HG02840 (cell line): Measurements from ENCODE around the gene PPP2R5C.
"Not testable (repeated sequence)": the region's sequence is repeated elsewhere in the genome, so short reads cannot be mapped to it uniquely, and the experiment has no call there.

Experiments used
- ATAC-seq: cut with Tn5 transposase; IDR thresholded peaks from one replicate; pipeline ENCODE4 v1.9.1; 2021; ENCODE audit warnings: mild to moderate bottlenecking, moderate library complexity, moderate number of reproducible peaks; ENCODE audit not compliant: unreplicated experiment, low FRiP score

Gene PPP2R5C

GRCh38 chr14:101775826-101776225 lies 14.3 kb downstream of the PPP2R5C start:
- no peak for ATAC-seq

- ATAC-seq, result no peak
These were observed 14.8 kb downstream of the PPP2R5C start for GRCh38 chr14:101776344-101776743.

- ATAC-seq, result no peak
These were observed 18.9 kb downstream of the PPP2R5C start for GRCh38 chr14:101780390-101780789.

GRCh38 chr14:101780887-101781239 lies 19.4 kb downstream of the PPP2R5C start:
- no peak for ATAC-seq

- no peak for ATAC-seq
These were observed 19.9 kb downstream of the PPP2R5C start for GRCh38 chr14:101781240-101782061.

- ATAC-seq, result no peak
These were observed 21.9 kb downstream of the PPP2R5C start for GRCh38 chr14:101783260-101784016.

GRCh38 chr14:101784631-101785030 lies 23.1 kb downstream of the PPP2R5C start:
- no peak for ATAC-seq

GRCh38 chr14:101788016-101788635 lies 26.6 kb downstream of the PPP2R5C start:
- ATAC-seq, result no peak

- no peak for ATAC-seq
These were observed 27.7 kb downstream of the PPP2R5C start for GRCh38 chr14:101789222-101789621.

- ATAC-seq, result no peak
These were observed 28.7 kb downstream of the PPP2R5C start for GRCh38 chr14:101790232-101790631.

- ATAC-seq, result no peak
These were observed 30.5 kb downstream of the PPP2R5C start for GRCh38 chr14:101791919-101792572.

- ATAC-seq, result no peak
These were observed 34.5 kb downstream of the PPP2R5C start for GRCh38 chr14:101796016-101796415.

- no peak for ATAC-seq
These were observed 35.0 kb downstream of the PPP2R5C start for GRCh38 chr14:101796479-101796878.

- ATAC-seq, result no peak
These were observed 36.3 kb downstream of the PPP2R5C start for GRCh38 chr14:101797856-101798255.

- ATAC-seq, result not testable (repeated sequence)
These were observed 42.9 kb downstream of the PPP2R5C start for GRCh38 chr14:101804373-101804772.

GRCh38 chr14:101806252-101806651 lies 44.7 kb downstream of the PPP2R5C start:
- not testable (repeated sequence) for ATAC-seq

GRCh38 chr14:101808020-101808641 lies 46.6 kb downstream of the PPP2R5C start:
- no peak for ATAC-seq

GRCh38 chr14:101808894-101809670 lies 47.6 kb downstream of the PPP2R5C start:
- no peak for ATAC-seq

GRCh38 chr14:101809671-101810514 lies 48.4 kb downstream of the PPP2R5C start:
- ATAC-seq, result peak; percentile 73
